KMS-11 (cell line): ENCODE measurements around the gene MCM5.

Experiments
- H2AFZ ChIP-seq: fragments of 200-600 bp; sonication (generic); 2 replicates; pipeline ENCODE4 v1.6.1; 2016; ENCODE audit warnings: antibody characterized with exemption, mixed run types, low read depth
- H3K27ac ChIP-seq: fragments of 200-600 bp; sonication (generic); 2 replicates; pipeline ENCODE4 v1.6.1; 2016; ENCODE audit warnings: mild to moderate bottlenecking, mixed run types
- H3K27me3 ChIP-seq: fragments of 200-600 bp; sonication (generic); 2 replicates; pipeline ENCODE4 v1.6.1; 2017; ENCODE audit warnings: mild to moderate bottlenecking, low read depth, mixed run types, moderate library complexity; ENCODE audit not compliant: insufficient read depth
- H3K36me3 ChIP-seq: fragments of 200-600 bp; sonication (generic); 2 replicates; pipeline ENCODE4 v1.6.1; 2017; ENCODE audit warnings: mild to moderate bottlenecking, mixed run types; ENCODE audit not compliant: insufficient read depth
- H3K4me1 ChIP-seq: fragments of 200-600 bp; sonication (generic); 2 replicates; pipeline ENCODE4 v1.6.1; 2016; ENCODE audit warnings: mild to moderate bottlenecking, low read depth, mixed run types; ENCODE audit not compliant: poor library complexity, severe bottlenecking
- H3K4me2 ChIP-seq: fragments of 200-600 bp; sonication (generic); 2 replicates; pipeline ENCODE4 v1.7.0; 2016; ENCODE audit warnings: mild to moderate bottlenecking, mixed run types
- H3K4me3 ChIP-seq: fragments of 200-600 bp; sonication (generic); IDR thresholded peaks from 2 replicates; pipeline ENCODE4 v1.6.1; 2017; ENCODE audit warnings: low read depth, low read length, mixed read lengths; ENCODE audit not compliant: insufficient read depth
- H3K79me2 ChIP-seq: fragments of 200-600 bp; sonication (generic); 2 replicates; pipeline ENCODE4 v1.6.1; 2016; ENCODE audit warnings: low read depth, mixed run types; ENCODE audit not compliant: insufficient read depth
- H3K9ac ChIP-seq: fragments of 200-600 bp; sonication (generic); 2 replicates; pipeline ENCODE4 v1.6.1; 2016; ENCODE audit warnings: mild to moderate bottlenecking, mixed run types
- H4K20me1 ChIP-seq: fragments of 200-600 bp; sonication (generic); 2 replicates; pipeline ENCODE4 v1.6.1; 2016; ENCODE audit warnings: mild to moderate bottlenecking, mixed run types; ENCODE audit not compliant: insufficient read depth
- CTCF ChIP-seq: fragments of 200-600 bp; sonication (generic); conservative IDR thresholded peaks from 2 replicates; pipeline ENCODE4 v1.6.1; 2017; ENCODE audit warnings: low read depth, mild to moderate bottlenecking, antibody characterized with exemption, low read length, moderate library complexity, mixed read lengths

Gene MCM5

GRCh38 chr22:35443338-35443737 is 43.4 kb downstream of the MCM5 start:
- no peak for TF ChIP-seq CTCF
- no peaks in the 10 kb centered on the region for H4K20me1 ChIP-seq
- no peak overlapping the region for H3K9ac ChIP-seq
- no peak overlapping the region for H3K4me2 ChIP-seq
- no peaks in the 10 kb centered on the region for H3K27me3 ChIP-seq
- no peaks in the 10 kb centered on the region for H3K4me1 ChIP-seq
- no peak overlapping the region for H2AFZ ChIP-seq
- H3K27ac ChIP-seq = no peak overlapping the region
- no peak overlapping the region for H3K4me3 ChIP-seq
- H3K79me2 ChIP-seq = no peaks in the 10 kb centered on the region
- H3K36me3 ChIP-seq = no peaks in the 10 kb centered on the region

GRCh38 chr22:35443790-35444684 is 44.1 kb downstream of the MCM5 start:
- TF ChIP-seq CTCF = no peak
- no peak overlapping the region for H2AFZ ChIP-seq
- no peak overlapping the region for H3K4me2 ChIP-seq
- H4K20me1 ChIP-seq = no peaks in the 10 kb centered on the region
- no peaks in the 10 kb centered on the region for H3K4me1 ChIP-seq
- no peaks in the 10 kb centered on the region for H3K27me3 ChIP-seq
- no peak overlapping the region for H3K27ac ChIP-seq
- no peak overlapping the region for H3K4me3 ChIP-seq
- no peak overlapping the region for H3K9ac ChIP-seq
- no peaks in the 10 kb centered on the region for H3K36me3 ChIP-seq
- no peaks in the 10 kb centered on the region for H3K79me2 ChIP-seq

GRCh38 chr22:35444685-35445399 is 44.9 kb downstream of the MCM5 start:
- Histone ChIP-seq H3K4me1 (no peaks in the 10 kb centered on the region), H3K27me3 (no peaks in the 10 kb centered on the region), H3K27ac (no peak overlapping the region), H3K36me3 (no peaks in the 10 kb centered on the region), H3K4me2 (no peak overlapping the region), H3K79me2 (no peaks in the 10 kb centered on the region), H3K4me3 (no peak overlapping the region), H4K20me1 (no peaks in the 10 kb centered on the region), H3K9ac (no peak overlapping the region), H2AFZ (no peak overlapping the region)
- no peak for TF ChIP-seq CTCF

- no peaks in the 10 kb centered on the region for H4K20me1 ChIP-seq
- no peaks in the 10 kb centered on the region for H3K79me2 ChIP-seq
- no peak overlapping the region for H2AFZ ChIP-seq
- TF ChIP-seq CTCF = no peak
- no peaks in the 10 kb centered on the region for H3K27me3 ChIP-seq
- H3K4me3 ChIP-seq = no peak overlapping the region
- no peak overlapping the region for H3K9ac ChIP-seq
- H3K4me2 ChIP-seq = no peak overlapping the region
- H3K36me3 ChIP-seq = no peaks in the 10 kb centered on the region
- no peaks in the 10 kb centered on the region for H3K4me1 ChIP-seq
- H3K27ac ChIP-seq = no peak overlapping the region
Observed at GRCh38 chr22:35445933-35446332, 46.0 kb downstream of the MCM5 start.
